Activated CD4-positive, alpha-beta T cell treated with anti-CD3 and anti-CD28 coated beads, Interleukin-2, amount 50 U/mL, for 16 hours (primary cell): Measurements from ENCODE around the gene EHD1.

Source experiments
- DNase-seq: peaks from one replicate; pipeline ENCODE4 v3.0.0-alpha.2; 2020

The EHD1 gene

GRCh38 chr11:64841592-64842365, 36.6 kb downstream of the EHD1 start:
- DNase-seq: no peak

GRCh38 chr11:64839887-64840782, 38.3 kb downstream of the EHD1 start:
- no peak for DNase-seq

GRCh38 chr11:64839335-64839734, 39.1 kb downstream of the EHD1 start:
- DNase-seq: no peak

- no peak for DNase-seq
Measured at GRCh38 chr11:64838600-64839334, 39.7 kb downstream of the EHD1 start.

GRCh38 chr11:64837887-64838351, 40.5 kb downstream of the EHD1 start:
- DNase-seq: no peak

GRCh38 chr11:64836448-64837072, 41.9 kb downstream of the EHD1 start:
- DNase-seq: no peak

GRCh38 chr11:64835616-64836447, 42.6 kb downstream of the EHD1 start:
- DNase-seq: no peak

GRCh38 chr11:64834723-64835615, 43.5 kb downstream of the EHD1 start:
- DNase-seq: no peak

GRCh38 chr11:64834031-64834722, 44.2 kb downstream of the EHD1 start:
- DNase-seq: no peak

- DNase-seq: no peak
Measured at GRCh38 chr11:64833509-64833908, 44.9 kb downstream of the EHD1 start.

- no peak for DNase-seq
Measured at GRCh38 chr11:64833198-64833502, 45.3 kb downstream of the EHD1 start.

- DNase-seq: no peak
Measured at GRCh38 chr11:64832467-64833197, 45.8 kb downstream of the EHD1 start.

- DNase-seq: no peak
Measured at GRCh38 chr11:64831411-64831891, 47.0 kb downstream of the EHD1 start.

GRCh38 chr11:64829536-64830251, 48.7 kb downstream of the EHD1 start:
- DNase-seq: no peak

- DNase-seq: no peak
Measured at GRCh38 chr11:64827451-64827839, 51.0 kb downstream of the EHD1 start.

- no peak for DNase-seq
Measured at GRCh38 chr11:64826578-64827450, 51.6 kb downstream of the EHD1 start.

GRCh38 chr11:64826062-64826461, 52.4 kb downstream of the EHD1 start:
- DNase-seq: no peak
